Ovary (tissue), 9 donors: ENCODE results near the gene MAOA. TPM values are rescaled to one million over a fixed set of nuclear protein-coding genes. Genes with fewer than 3 reads are reported as not detected.
"Not testable (repeated sequence)": the region's sequence is repeated elsewhere in the genome, so short reads cannot be mapped to it uniquely, and the experiment has no call there.

Source experiments
- DNase-seq, 5 donors: peaks; one replicate each; pipeline ENCODE4 v3.0.0-alpha.2; 2019 to 2020
- H3K27ac ChIP-seq, 2 donors: fragments of 200-600 bp; one replicate each; pipeline versions ENCODE4 v1.5.1 to v1.8.0; 2019 to 2022
- H3K27me3 ChIP-seq: fragments of 200-600 bp; one replicate; pipeline ENCODE4 v1.8.0; 2022
- H3K36me3 ChIP-seq: fragments of 200-600 bp; sonication (generic); one replicate; pipeline ENCODE4 v1.5.1; 2019
- H3K4me1 ChIP-seq: one replicate; pipeline ENCODE4 v1.8.1; 2013; ENCODE audit warnings: mild to moderate bottlenecking, moderate library complexity; ENCODE audit not compliant: insufficient read depth
- H3K4me3 ChIP-seq: fragments of 200-600 bp; sonication (generic); one replicate; pipeline ENCODE4 v1.5.1; 2017
- H3K9me3 ChIP-seq, 2 donors: fragments of 200-600 bp in 1 of 2; sonication (generic) in 1 of 2; one replicate each; pipeline versions ENCODE4 v1.5.1 to v1.8.1; 2013 to 2019; ENCODE audit warnings: mild to moderate bottlenecking in 1 of 2, moderate library complexity in 1 of 2
- CTCF ChIP-seq, 3 donors: fragments of 450-650 bp in 2 of 3; fragments of 200-600 bp in 1 of 3; IDR thresholded peaks; one replicate each; pipeline versions ENCODE4 v1.5.1 to v1.8.0; 2016 to 2022; ENCODE audit warnings: antibody characterized with exemption in 3 of 3, mild to moderate bottlenecking in 1 of 3
- EP300 ChIP-seq: sonication (generic); formaldehyde crosslinking; IDR thresholded peaks from one replicate; pipeline ENCODE4 v1.6.1; 2017; ENCODE audit warnings: antibody characterized with exemption
- POLR2A ChIP-seq: fragments of 450-650 bp; IDR thresholded peaks from one replicate; pipeline ENCODE4 v1.6.1; 2017; ENCODE audit warnings: antibody characterized with exemption, mild to moderate bottlenecking, moderate library complexity
- WGBS, 3 donors: extraction: QIAGEN DNeasy Blood & Tissue Kit in 1 of 3; methylation state at CpG; one replicate each; pipeline versions ENCODE4 v1.1.5 to v1.1.7; 2013 to 2017; 5-methylcytosine and 5-hydroxymethylcytosine counted together
- intact Hi-C, 4 donors: fragments of 100-400 bp; cut with DNase I; formaldehyde crosslinking; loops; one replicate each; pipeline versions ENCODE4 v1.11.0 to v1.15.1; 2022 to 2023
- polyA plus RNA-seq, 2 donors: library from polyadenylated mRNA; stranded (reverse); fragments of 200-250 nt in 1 of 2; fragments of 350-450 nt in 1 of 2; fragmentation: Illumina TruSeq in 1 of 2; extraction: RNeasy Lipid Tissue Mini Kit (QIAGEN cat#74804) in 1 of 2; gene quantifications; one replicate each; pipeline ENCODE4 v1.2.3, GENCODE V29; 2013 to 2014
- total RNA-seq, 7 donors: library from RNA; depleted of rRNA in 2 of 7; stranded (reverse); fragments of >200 nt in 2 of 7; fragmentation: NEBNext Ultra II Directional in 3 of 7; extraction: Animal tissue kit (Norgen Biotek cat#: 25700) in 3 of 7; gene quantifications; one replicate each; pipeline versions ENCODE4 v1.1.0 to v1.2.4, GENCODE V29; 2016 to 2023
- donor health status: DM: no; HTN: no; CAD: no; lungs with moderate emphysema.
- donor health status: DM: no; HTN: no; CAD: no.
- donor health status: Bipolar disorder and iron deficiency.
- donor health status: DM: yes; HTN: yes; CAD: no.
- donor health status: DM: no; HTN: no; CAD: no.
- donor health status: DM: yes; HTN: yes; CAD: no.

The MAOA gene
- total and polyA plus RNA-seq, 9 donors: 30.7 to 121 (median 74.2) TPM

DNA sequence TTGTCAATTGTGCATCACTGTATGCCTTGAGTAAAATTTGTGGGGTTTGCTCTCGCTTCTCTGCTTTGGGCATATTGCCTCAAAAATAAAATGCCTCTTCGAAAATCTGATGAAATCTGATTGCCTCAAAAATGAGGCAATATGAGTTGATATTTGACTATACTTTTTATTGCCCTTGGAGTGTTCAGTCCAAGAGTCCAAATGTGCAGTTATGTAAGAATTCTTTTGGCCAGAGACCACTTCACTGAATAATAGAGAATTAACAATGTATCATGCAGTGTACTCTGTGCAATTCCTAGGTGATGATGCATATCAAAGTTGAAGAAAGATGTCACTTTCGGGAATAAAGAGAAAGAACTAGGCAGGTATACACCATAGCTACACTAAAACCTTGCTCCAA, 8.6 kb downstream of the MAOA start:
- WGBS, 3 donors: 66 to 73% (median 66%) methylated on average over 3 of the region's 3 CpGs
- Histone ChIP-seq H3K27me3 (peaks cover 3% of the 10 kb centered on the region), H3K36me3 (no peaks in the 10 kb centered on the region), H3K27ac (no peak overlapping the region), H3K9me3 (no peaks in the 10 kb centered on the region), H3K4me1 (no peaks in the 10 kb centered on the region), H3K4me3 (no peak overlapping the region)
- intact Hi-C loops: no loop called here
- no peak for DNase-seq
- no peak for TF ChIP-seq CTCF (IDR thresholded peaks at IDR 0.05)
- TF ChIP-seq EP300: no peak
- TF ChIP-seq POLR2A: no peak

GRCh38 chrX:43666311-43666912, 10.3 kb downstream of the MAOA start:
- H3K4me1 ChIP-seq: no peaks in the 10 kb centered on the region
- H3K27ac ChIP-seq: no peak overlapping the region
- 82 to 94% (median 92%) methylated on average over 3 of the region's 3 CpGs for WGBS, 3 donors
- no peak overlapping the region for H3K4me3 ChIP-seq
- H3K27me3 ChIP-seq: peaks cover 3% of the 10 kb centered on the region
- intact Hi-C loops: no loop called here
- DNase-seq: no peak
- no peaks in the 10 kb centered on the region for H3K36me3 ChIP-seq
- TF ChIP-seq EP300 (no peak), POLR2A (no peak), CTCF (IDR thresholded peaks at IDR 0.05) (no peak)
- no peaks in the 10 kb centered on the region for H3K9me3 ChIP-seq

GRCh38 chrX:43675965-43676628, 20.0 kb downstream of the MAOA start:
- H3K27me3 ChIP-seq, DNase-seq, H3K27ac ChIP-seq, H3K4me3 ChIP-seq, H3K4me1 ChIP-seq, H3K36me3 ChIP-seq, H3K9me3 ChIP-seq, intact Hi-C loops: not testable (repeated sequence)
- 74 to 90% (median 80%) methylated on average over 17 to 19 of the region's 19 CpGs for WGBS, 3 donors

- intact Hi-C loops: no loop called here
- no peaks in the 10 kb centered on the region for H3K36me3 ChIP-seq
- no peak overlapping the region for H3K4me3 ChIP-seq
- H3K4me1 ChIP-seq: no peaks in the 10 kb centered on the region
- no peaks in the 10 kb centered on the region for H3K27me3 ChIP-seq
- no peaks in the 10 kb centered on the region for H3K9me3 ChIP-seq
- DNase-seq: no peak
- H3K27ac ChIP-seq: no peak overlapping the region
- TF ChIP-seq CTCF (IDR thresholded peaks at IDR 0.05): no peak
- TF ChIP-seq POLR2A: no peak
- TF ChIP-seq EP300: no peak
Observed at GRCh38 chrX:43676971-43677572, 21.0 kb downstream of the MAOA start.

DNA sequence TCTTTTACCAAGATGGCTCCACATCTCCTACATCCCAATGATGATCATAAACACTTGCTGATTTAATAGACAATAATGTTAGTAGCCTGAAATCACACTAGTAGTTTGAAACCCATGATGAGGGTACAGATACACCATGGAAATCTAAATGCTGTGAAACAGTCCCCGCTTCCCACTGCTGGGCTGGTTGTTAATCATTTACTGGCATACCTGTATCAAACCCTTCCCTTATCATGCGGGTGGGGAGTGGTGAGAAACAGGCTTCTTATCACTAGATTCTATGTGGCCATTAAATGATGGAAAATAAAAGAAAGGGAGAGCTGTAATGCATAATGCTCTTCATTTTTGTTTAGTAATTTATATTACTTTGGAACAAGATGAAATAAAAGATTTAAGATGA, 21.9 kb downstream of the MAOA start:
- Histone ChIP-seq H3K4me3 (no peak overlapping the region), H3K27me3 (no peaks in the 10 kb centered on the region), H3K9me3 (no peaks in the 10 kb centered on the region), H3K36me3 (no peaks in the 10 kb centered on the region), H3K27ac (no peak overlapping the region), H3K4me1 (no peaks in the 10 kb centered on the region)
- intact Hi-C loops: no loop called here
- 86 to 96% (median 89%) methylated on average over 2 of the region's 2 CpGs for whole genome bisulfite sequencing, 3 donors
- TF ChIP-seq EP300 (no peak), CTCF (IDR thresholded peaks at IDR 0.05) (no peak), POLR2A (no peak)
- DNase-seq: no peak
